Activated naive CD8-positive, alpha-beta T cell treated with anti-CD3 and anti-CD28 coated beads, Interleukin-2, amount 50 U/mL, for 24 hours (primary cell): ENCODE data around the gene TXNRD1.
"Not testable (repeated sequence)": the region's sequence is repeated elsewhere in the genome, so short reads cannot be mapped to it uniquely, and the experiment has no call there.

ENCODE experiments used
- ATAC-seq: fragments of 150-1000 bp; cut with Tn5 transposase; one replicate; pipeline ENCODE4 v1.10.0; 2021
- DNase-seq: peaks from one replicate; pipeline ENCODE4 v3.0.0; 2021
- H3K27ac Mint-ChIP-seq: one replicate; pipeline ENCODE4 v1.8.0; 2021; ENCODE audit warnings: mild to moderate bottlenecking, mixed read lengths
- H3K27me3 Mint-ChIP-seq: one replicate; pipeline ENCODE4 v1.8.0; 2021; ENCODE audit warnings: mixed read lengths
- H3K36me3 Mint-ChIP-seq: one replicate; pipeline ENCODE4 v1.8.0; 2021; ENCODE audit warnings: low read depth, mixed read lengths
- H3K4me1 Mint-ChIP-seq: one replicate; pipeline ENCODE4 v1.8.0; 2021; ENCODE audit warnings: mixed read lengths
- H3K4me3 Mint-ChIP-seq: one replicate; pipeline ENCODE4 v1.8.0; 2021; ENCODE audit warnings: mild to moderate bottlenecking, moderate library complexity, mixed read lengths
- H3K9me3 Mint-ChIP-seq: one replicate; pipeline ENCODE4 v1.8.0; 2021; ENCODE audit warnings: mixed read lengths

The TXNRD1 gene

DNA sequence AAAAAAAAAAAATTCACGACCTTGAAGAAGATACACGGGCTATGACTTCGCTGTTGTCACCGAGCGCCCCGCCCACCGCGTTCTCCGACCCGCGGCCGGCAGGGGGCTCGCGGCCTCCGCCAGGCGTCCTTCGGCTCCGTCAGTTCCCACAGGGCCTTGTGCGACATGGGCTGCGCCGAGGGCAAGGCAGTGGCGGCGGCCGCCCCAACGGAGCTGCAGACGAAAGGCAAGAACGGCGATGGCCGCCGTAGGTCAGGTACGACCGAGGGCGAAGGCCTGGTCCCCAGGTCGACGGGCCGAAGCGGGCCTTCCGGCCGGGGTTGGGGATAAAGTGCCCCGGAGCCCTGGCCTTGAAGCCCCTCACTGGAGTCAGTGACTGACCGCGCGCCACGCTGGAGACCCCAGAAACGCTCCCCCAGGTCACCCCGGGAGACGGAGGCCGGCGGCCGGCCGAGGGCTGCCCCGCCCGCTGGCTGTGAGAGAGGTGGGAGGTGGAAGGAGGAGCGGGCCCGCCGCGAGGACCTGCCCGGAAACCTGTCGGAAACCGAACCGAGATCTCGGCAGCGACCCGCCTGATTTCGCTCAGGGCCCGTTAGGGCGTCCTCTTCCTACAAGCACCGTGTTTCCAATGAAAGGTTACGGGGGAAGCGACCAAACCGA lies at the start of gene TXNRD1:
Gene TXNRD1, plus strand, starts transcription at position 142 of the 660 bp plus-strand sequence. Its CDS starts 24 bp downstream, at position 166.
- DNase-seq (peak; percentile 87), ATAC-seq (peak; percentile 87)
- Mint-ChIP-seq H3K4me3 (peak within 1 kb of the TSS; percentile 80), H3K4me1 (peaks cover 36% of the 10 kb centered on the region), H3K36me3 (no peaks in the 10 kb centered on the region), H3K9me3 (peaks cover 6% of the 10 kb centered on the region), H3K27ac (peak within 1 kb of the TSS; percentile 88), H3K27me3 (peaks cover 3% of the 10 kb centered on the region)

DNA sequence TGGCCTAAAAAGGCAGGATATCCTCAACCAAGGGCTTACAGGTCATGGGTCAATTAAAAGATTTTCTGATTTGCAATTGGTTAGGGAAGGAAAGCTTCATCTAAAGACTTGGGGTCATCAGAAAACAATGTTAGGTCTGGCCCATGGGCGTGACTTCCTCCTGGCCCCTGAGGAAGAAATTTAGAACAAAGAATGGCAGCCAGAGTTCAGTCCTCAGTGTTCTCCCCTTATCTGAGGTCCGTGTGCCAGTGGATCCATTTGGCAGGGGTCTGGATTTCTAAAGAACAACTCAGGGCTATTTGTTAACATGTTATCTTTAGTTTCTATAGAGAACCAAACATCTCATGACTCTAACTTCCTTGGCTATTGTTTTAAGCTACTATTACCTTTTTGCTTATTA lies 49.8 kb upstream of the TXNRD1 start:
- no peak for ATAC-seq
- Mint-ChIP-seq H3K27ac (no peak overlapping the region), H3K9me3 (peaks cover 7% of the 10 kb centered on the region), H3K4me1 (peaks cover 3% of the 10 kb centered on the region), H3K36me3 (no peaks in the 10 kb centered on the region), H3K27me3 (no peaks in the 10 kb centered on the region), H3K4me3 (no peak overlapping the region)
- no peak for DNase-seq

DNA sequence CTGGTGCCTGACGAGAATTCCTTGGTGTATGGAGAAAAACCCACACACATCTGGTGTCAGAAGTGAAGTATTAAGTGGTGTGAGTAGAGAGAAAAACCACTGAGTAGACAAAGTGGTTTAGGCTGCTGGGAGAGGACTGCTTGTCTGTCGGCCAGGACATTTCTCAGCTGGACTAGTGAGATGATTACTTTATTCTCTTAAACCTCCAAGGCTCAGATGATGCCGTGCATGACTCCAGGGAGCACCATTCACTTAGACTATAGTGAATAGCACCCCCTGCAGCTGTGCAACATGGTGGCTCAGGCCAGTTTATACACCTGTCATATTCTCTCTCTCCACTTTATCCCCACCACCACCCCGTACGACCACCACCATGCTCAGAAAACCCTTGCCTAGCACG lies 49.1 kb upstream of the TXNRD1 start:
- no peaks in the 10 kb centered on the region for H3K27me3 Mint-ChIP-seq
- H3K9me3 Mint-ChIP-seq = peaks cover 7% of the 10 kb centered on the region
- no peak for DNase-seq
- no peaks in the 10 kb centered on the region for H3K36me3 Mint-ChIP-seq
- H3K4me3 Mint-ChIP-seq = no peak overlapping the region
- H3K27ac Mint-ChIP-seq = no peak overlapping the region
- no peak for ATAC-seq
- H3K4me1 Mint-ChIP-seq = peaks cover 3% of the 10 kb centered on the region

GRCh38 chr12:104167519-104168458 lies 47.8 kb upstream of the TXNRD1 start:
- Mint-ChIP-seq H3K9me3 (peaks cover 4% of the 10 kb centered on the region), H3K4me3 (no peak overlapping the region), H3K36me3 (no peaks in the 10 kb centered on the region), H3K27me3 (no peaks in the 10 kb centered on the region), H3K4me1 (peaks cover 2% of the 10 kb centered on the region), H3K27ac (no peak overlapping the region)
- DNase-seq = no peak
- no peak for ATAC-seq

DNA sequence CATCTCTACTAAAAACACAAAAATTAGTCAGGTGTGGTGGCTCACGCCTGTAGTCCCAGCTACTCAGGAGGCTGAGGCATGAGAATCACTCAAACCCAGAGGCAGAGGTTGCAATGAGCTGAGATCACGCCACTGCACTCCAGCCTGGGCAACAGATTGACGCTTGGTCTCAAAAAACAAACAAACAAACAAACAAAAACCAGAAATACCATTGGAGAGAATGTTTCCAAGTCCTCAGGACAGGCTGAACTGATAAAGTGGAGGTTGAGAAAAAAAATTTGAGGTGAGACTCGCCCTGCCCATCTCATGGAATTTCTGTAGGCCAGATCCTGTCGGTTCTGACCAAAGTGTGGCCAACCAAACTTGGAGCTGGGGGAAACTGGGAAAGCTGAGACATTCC lies 47.0 kb upstream of the TXNRD1 start:
- H3K27ac Mint-ChIP-seq = no peak overlapping the region
- DNase-seq (no peak), ATAC-seq (no peak)
- no peak overlapping the region for H3K4me3 Mint-ChIP-seq
- H3K27me3 Mint-ChIP-seq = no peaks in the 10 kb centered on the region
- no peaks in the 10 kb centered on the region for H3K36me3 Mint-ChIP-seq
- no peaks in the 10 kb centered on the region for H3K4me1 Mint-ChIP-seq
- H3K9me3 Mint-ChIP-seq = no peaks in the 10 kb centered on the region

DNA sequence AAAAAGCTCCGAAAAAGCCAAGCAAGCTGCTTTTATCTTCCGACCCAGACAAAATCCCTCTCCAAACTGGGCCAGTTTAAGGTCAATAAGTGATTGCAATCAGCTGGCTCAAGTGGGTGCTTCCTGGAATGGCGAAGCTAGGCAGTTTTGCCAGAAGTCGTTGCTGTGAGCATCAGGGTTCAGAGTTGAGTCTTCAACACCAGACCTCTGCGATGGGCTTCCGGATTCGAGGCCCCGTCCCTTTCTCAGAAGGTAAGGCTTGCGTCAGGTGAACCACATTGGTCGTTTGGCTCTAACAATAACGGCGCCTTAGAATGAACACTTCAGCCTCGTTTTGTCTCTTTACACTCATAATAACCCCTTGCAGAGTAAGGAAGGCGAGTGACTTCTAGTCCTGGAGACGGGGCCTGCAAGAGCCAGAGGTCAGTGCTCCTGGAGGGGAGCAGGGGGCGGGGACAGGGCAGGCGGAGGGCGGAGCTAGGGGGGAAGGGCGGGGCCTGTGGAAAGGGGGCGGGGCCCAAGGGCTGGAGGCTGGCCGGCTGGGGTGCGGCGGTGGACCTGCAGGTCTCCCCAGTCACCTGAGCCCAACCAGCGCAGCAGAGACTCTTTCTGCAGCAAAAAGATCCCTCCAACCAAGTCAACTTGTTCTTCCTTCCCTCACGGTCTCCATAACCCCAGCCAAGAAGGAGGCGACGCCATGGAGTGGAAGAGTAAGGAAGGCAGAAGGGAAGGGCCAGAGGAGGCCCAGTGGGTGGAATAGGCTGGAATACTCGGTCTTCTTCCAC lies 43.6 kb upstream of the TXNRD1 start:
- ATAC-seq = no peak
- H3K4me3 Mint-ChIP-seq = no peak overlapping the region
- H3K9me3 Mint-ChIP-seq = no peaks in the 10 kb centered on the region
- H3K27ac Mint-ChIP-seq = no peak overlapping the region
- H3K36me3 Mint-ChIP-seq = no peaks in the 10 kb centered on the region
- no peaks in the 10 kb centered on the region for H3K27me3 Mint-ChIP-seq
- DNase-seq = no peak
- no peaks in the 10 kb centered on the region for H3K4me1 Mint-ChIP-seq

- H3K4me3 Mint-ChIP-seq = no peak overlapping the region
- H3K4me1 Mint-ChIP-seq = peaks cover 5% of the 10 kb centered on the region
- no peak for ATAC-seq
- no peak overlapping the region for H3K27ac Mint-ChIP-seq
- no peaks in the 10 kb centered on the region for H3K27me3 Mint-ChIP-seq
- DNase-seq = no peak
- no peaks in the 10 kb centered on the region for H3K9me3 Mint-ChIP-seq
- no peaks in the 10 kb centered on the region for H3K36me3 Mint-ChIP-seq
Observed at GRCh38 chr12:104172570-104172947, 43.0 kb upstream of the TXNRD1 start.

- not testable (repeated sequence) for ATAC-seq, H3K27ac Mint-ChIP-seq, H3K27me3 Mint-ChIP-seq, H3K9me3 Mint-ChIP-seq, H3K4me3 Mint-ChIP-seq, DNase-seq, H3K36me3 Mint-ChIP-seq
- H3K4me1 Mint-ChIP-seq = peaks cover 13% of the 10 kb centered on the region
Observed at GRCh38 chr12:104173804-104174203, 41.8 kb upstream of the TXNRD1 start.

DNA sequence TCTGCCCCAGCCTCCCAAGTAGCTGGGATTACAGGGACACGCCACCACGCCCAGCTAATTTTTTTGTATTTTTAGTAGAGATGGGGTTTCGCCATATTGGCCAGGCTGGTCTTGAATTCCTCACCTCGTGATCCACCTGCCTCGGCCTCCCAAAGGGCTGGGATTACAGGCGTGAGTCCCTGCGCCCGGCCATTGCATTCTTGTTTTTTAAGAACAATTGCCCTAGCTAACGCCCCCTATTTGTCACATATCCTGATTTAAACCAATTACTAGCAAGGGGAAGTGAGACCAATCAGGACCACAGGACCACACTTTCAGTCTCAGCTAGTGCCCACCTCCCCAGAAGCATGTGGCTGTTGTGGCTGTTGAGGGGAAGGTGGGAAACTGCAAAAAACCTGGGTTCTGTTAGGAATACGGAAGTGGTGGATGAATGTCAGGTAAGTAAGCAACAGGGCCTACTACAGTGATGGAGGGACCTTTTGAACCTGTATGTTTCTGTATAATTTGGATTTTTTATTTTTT lies 39.8 kb upstream of the TXNRD1 start:
- Mint-ChIP-seq H3K9me3 (no peaks in the 10 kb centered on the region), H3K27ac (no peak overlapping the region), H3K27me3 (no peaks in the 10 kb centered on the region), H3K4me1 (peaks cover 13% of the 10 kb centered on the region), H3K4me3 (no peak overlapping the region), H3K36me3 (no peaks in the 10 kb centered on the region)
- ATAC-seq (no peak), DNase-seq (no peak)

- Mint-ChIP-seq H3K4me1 (peaks cover 13% of the 10 kb centered on the region), H3K27ac (no peak overlapping the region), H3K4me3 (no peak overlapping the region), H3K9me3 (no peaks in the 10 kb centered on the region), H3K27me3 (no peaks in the 10 kb centered on the region), H3K36me3 (no peaks in the 10 kb centered on the region)
- DNase-seq = no peak
- ATAC-seq = no peak
Observed at GRCh38 chr12:104177336-104177662, 38.3 kb upstream of the TXNRD1 start.

DNA sequence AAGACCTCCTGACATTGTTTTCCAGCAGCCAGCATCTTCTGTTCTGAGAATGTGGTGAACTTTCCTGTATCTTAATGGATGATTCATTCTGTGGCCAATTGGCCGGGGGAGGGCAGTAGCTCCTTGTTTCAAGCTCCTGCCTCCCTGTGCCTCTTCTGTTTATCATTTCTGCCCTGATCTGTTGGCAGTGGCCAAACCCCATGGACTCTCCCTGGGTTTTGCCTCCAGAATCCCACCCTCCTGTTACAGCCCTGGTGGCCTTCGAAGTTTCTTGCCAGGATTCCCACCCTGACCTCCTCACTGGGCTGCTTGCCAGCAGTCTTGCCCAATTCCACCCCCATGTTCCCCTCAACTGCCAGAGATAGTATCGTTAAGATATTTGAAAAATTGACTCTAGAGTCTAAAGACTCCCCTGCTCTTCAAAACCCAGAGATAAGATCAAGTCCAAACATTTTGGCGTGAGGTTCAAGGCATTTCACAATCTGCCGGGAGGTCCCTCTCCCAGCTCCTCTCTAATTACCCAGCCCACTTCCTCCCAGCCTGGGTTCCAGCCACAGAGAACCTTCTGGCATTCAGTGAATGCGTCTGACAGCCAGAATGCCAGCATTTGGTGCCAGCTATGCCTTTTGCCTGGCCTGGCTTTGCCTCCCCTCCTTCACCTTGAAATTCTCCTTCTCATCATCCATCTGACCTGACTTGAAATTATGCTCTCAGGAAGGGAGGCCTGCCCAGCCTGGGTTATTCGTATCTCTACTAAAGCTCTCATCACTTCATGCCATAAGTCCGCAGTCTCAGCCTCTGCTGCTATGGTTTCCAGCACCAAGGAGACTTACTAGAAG lies 37.7 kb upstream of the TXNRD1 start:
- DNase-seq (peak; percentile 8), ATAC-seq (peak; percentile 75)
- Mint-ChIP-seq H3K4me1 (peaks cover 13% of the 10 kb centered on the region), H3K27me3 (no peaks in the 10 kb centered on the region), H3K9me3 (no peaks in the 10 kb centered on the region), H3K4me3 (no peak overlapping the region), H3K27ac (no peak overlapping the region), H3K36me3 (no peaks in the 10 kb centered on the region)

- Mint-ChIP-seq H3K27me3 (no peaks in the 10 kb centered on the region), H3K27ac (no peak overlapping the region), H3K9me3 (no peaks in the 10 kb centered on the region), H3K4me3 (no peak overlapping the region), H3K36me3 (no peaks in the 10 kb centered on the region), H3K4me1 (peaks cover 13% of the 10 kb centered on the region)
- DNase-seq = no peak
- no peak for ATAC-seq
Observed at GRCh38 chr12:104180374-104180773, 35.2 kb upstream of the TXNRD1 start.

DNA sequence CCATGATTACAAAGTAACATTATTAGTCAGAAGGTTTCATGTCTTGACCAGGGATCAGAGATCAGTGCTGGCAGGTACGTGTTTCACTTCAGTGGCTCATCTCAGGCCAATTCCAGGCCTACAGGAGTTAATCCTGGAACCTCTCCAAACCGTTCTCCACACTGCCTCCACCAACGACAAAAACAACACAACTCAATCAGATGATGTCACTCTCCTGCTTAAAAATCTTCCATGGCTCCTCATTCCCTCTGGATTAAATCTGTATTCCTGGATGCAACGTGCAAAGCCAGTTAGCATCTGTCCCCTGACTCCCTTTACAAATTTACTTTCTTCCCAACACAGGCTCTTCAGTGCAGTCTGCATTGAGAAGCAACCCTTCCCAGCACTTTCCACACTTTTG lies 34.3 kb upstream of the TXNRD1 start:
- no peaks in the 10 kb centered on the region for H3K36me3 Mint-ChIP-seq
- no peak overlapping the region for H3K27ac Mint-ChIP-seq
- no peaks in the 10 kb centered on the region for H3K27me3 Mint-ChIP-seq
- peaks cover 13% of the 10 kb centered on the region for H3K4me1 Mint-ChIP-seq
- H3K4me3 Mint-ChIP-seq = no peak overlapping the region
- no peaks in the 10 kb centered on the region for H3K9me3 Mint-ChIP-seq
- DNase-seq = no peak
- no peak for ATAC-seq

GRCh38 chr12:104182144-104182543 lies 33.4 kb upstream of the TXNRD1 start:
- Mint-ChIP-seq H3K4me3 (no peak overlapping the region), H3K9me3 (no peaks in the 10 kb centered on the region), H3K27me3 (no peaks in the 10 kb centered on the region), H3K27ac (no peak overlapping the region), H3K4me1 (peaks cover 12% of the 10 kb centered on the region), H3K36me3 (no peaks in the 10 kb centered on the region)
- DNase-seq = no peak
- ATAC-seq = no peak
